HCT116 (cell line): Measurements from ENCODE around the gene TMEM205. TPM values are rescaled to one million over a fixed set of nuclear protein-coding genes. Genes with fewer than 3 reads are reported as not detected.

Source experiments
- total RNA-seq: library from RNA; stranded (reverse); gene quantifications from one replicate; pipeline ENCODE4 v1.2.1, GENCODE V29; 2021; ENCODE audit not compliant: unreplicated experiment

The TMEM205 gene
- total RNA-seq, 1 experiment from 2014 or later, result 55.9 TPM

Other genes starting within 250 kb of the TMEM205 start
- 33.9 TPM for gene SPC24, start 190.5 kb downstream of the TMEM205 start, total RNA-seq
- 43.6 TPM for gene KANK2, start 148.7 kb downstream of the TMEM205 start, total RNA-seq
- not detected for gene ANGPTL8, start 106.6 kb downstream of the TMEM205 start, total RNA-seq
- gene DOCK6, start 83.7 kb downstream of the TMEM205 start, total RNA-seq, result 82.4 TPM
- not detected for gene TSPAN16, start 50.1 kb downstream of the TMEM205 start, total RNA-seq
- gene RAB3D, start 6.6 kb downstream of the TMEM205 start, total RNA-seq, result 28.9 TPM
- 7.7 TPM for gene CCDC159, start 251 bp upstream of the TMEM205 start, total RNA-seq
- gene PLPPR2, start 9.2 kb upstream of the TMEM205 start, total RNA-seq, result 23.2 TPM
- 2.5 TPM for gene SWSAP1, start 28.4 kb upstream of the TMEM205 start, total RNA-seq
- gene EPOR, start 38.0 kb upstream of the TMEM205 start, total RNA-seq, result 15.3 TPM
- gene RGL3, start 73.0 kb upstream of the TMEM205 start, total RNA-seq, result 99.2 TPM
- gene ODAD3, start 88.9 kb upstream of the TMEM205 start, total RNA-seq, result 0.52 TPM
- gene PRKCSH, start 89.4 kb upstream of the TMEM205 start, total RNA-seq, result 425 TPM
- 0.05 TPM for gene ELAVL3, start 134.8 kb upstream of the TMEM205 start, total RNA-seq
- 16.1 TPM for gene ZNF653, start 159.6 kb upstream of the TMEM205 start, total RNA-seq
- gene ECSIT, start 182.9 kb upstream of the TMEM205 start, total RNA-seq, result 52.8 TPM
- gene CNN1, start 192.6 kb upstream of the TMEM205 start, total RNA-seq, result 0.64 TPM
- 74.5 TPM for gene ELOF1, start 213.0 kb upstream of the TMEM205 start, total RNA-seq
- gene ACP5, start 231.4 kb upstream of the TMEM205 start, total RNA-seq, result 1.2 TPM